Measurements from ENCODE around the gene BCDIN3D.

Gene BCDIN3D

DNA sequence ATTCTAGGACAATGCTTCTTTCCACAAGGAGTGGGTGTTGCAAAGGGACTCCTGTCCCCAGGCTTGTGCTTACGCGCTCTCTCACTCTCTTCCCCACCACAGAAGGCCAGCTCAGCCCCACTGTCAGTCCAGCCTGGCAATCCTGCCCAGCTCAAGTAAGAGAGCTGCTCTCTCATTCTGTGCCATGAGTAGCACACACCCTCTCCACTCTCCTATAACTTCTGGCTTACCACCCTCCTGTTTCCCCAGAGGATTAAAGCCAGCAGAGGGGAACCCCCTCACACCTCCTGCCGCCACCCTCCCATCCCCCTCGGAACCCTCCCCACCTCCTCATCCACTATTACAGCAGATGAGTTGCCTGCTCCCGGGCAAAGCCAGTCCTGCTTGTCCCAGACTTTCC lies 31.8 kb downstream of the BCDIN3D start:
- no peaks in the 10 kb centered on the region; the same call in 1 of the 2 replicates for H3K36me3 ChIP-seq
- H3K9me3 ChIP-seq, result no peaks in the 10 kb centered on the region
- no peaks in the 10 kb centered on the region for H3K27me3 ChIP-seq
- no peaks in the 10 kb centered on the region for H3K4me1 ChIP-seq
- TF ChIP-seq, protein P1, sequence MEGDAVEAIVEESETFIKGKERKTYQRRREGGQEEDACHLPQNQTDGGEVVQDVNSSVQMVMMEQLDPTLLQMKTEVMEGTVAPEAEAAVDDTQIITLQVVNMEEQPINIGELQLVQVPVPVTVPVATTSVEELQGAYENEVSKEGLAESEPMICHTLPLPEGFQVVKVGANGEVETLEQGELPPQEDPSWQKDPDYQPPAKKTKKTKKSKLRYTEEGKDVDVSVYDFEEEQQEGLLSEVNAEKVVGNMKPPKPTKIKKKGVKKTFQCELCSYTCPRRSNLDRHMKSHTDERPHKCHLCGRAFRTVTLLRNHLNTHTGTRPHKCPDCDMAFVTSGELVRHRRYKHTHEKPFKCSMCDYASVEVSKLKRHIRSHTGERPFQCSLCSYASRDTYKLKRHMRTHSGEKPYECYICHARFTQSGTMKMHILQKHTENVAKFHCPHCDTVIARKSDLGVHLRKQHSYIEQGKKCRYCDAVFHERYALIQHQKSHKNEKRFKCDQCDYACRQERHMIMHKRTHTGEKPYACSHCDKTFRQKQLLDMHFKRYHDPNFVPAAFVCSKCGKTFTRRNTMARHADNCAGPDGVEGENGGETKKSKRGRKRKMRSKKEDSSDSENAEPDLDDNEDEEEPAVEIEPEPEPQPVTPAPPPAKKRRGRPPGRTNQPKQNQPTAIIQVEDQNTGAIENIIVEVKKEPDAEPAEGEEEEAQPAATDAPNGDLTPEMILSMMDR (IDR thresholded peaks at IDR 0.05; ENCODE audit: low read depth, low read length), result no peak
- DNase-seq, result no peak
- no peak overlapping the region for H3K4me3 ChIP-seq (ENCODE audit: low read depth, low read length)

DNA sequence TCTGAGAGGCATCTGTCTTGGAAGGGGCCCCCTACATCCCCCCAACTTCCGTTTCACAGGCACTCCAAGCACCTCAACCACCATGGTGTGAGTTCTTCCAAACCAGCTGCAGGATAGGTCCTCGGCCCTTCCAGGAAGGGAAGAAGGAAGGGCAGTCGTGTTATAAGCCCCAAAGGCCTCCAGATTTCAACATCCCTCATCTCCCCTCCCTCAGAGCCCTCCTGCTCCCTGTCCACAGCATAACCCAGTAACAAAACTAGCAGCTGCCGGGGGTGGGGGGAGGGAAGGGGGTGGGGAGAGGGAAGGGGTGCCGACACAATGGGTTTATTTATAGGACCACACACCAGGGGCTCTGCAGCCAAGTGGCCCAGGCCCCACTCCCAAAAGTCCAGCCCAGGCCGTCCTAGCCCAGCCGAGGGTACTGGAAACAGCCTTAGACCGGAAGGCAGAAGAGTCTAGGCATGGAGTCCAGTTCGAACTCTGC lies 33.0 kb downstream of the BCDIN3D start:
- Histone ChIP-seq H3K4me1 (no peaks in the 10 kb centered on the region), H3K4me3 (ENCODE audit: low read depth, low read length) (no peak overlapping the region), H3K9me3 (no peaks in the 10 kb centered on the region), H3K27me3 (no peaks in the 10 kb centered on the region), H3K36me3 (peaks cover 1% of the 10 kb centered on the region; the same call in 1 of the 2 replicates)
- no peak for DNase-seq
- TF ChIP-seq, protein P1 (IDR thresholded peaks at IDR 0.05; ENCODE audit: low read depth, low read length), result no peak

DNA sequence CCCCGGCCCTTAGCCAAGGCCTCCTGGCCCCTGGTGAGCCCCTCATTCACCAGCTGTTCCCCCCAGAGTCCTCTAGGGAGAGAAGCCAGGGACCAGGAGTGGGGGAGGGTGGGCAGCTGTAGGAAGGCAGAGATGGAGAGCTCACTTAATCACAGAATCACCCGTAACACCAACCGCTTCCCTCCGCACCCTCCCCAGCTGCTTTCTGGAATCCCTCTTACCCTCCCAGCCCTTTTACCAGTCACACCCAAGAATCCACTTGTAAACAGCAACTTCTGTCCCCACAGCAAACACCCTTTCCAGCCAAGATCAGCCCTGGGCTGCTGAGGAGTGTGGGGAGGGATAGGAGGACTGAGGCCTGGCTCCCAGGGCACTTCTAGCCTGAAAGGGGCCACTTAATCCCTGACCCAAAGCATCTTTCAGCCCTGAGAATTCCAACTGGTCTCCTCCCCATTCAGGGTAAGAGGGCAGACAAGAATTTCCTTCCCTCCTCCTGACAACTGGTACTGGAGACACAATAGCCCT lies 33.5 kb downstream of the BCDIN3D start:
- Histone ChIP-seq H3K27me3 (no peaks in the 10 kb centered on the region), H3K36me3 (peaks cover 6% of the 10 kb centered on the region), H3K4me1 (no peaks in the 10 kb centered on the region), H3K9me3 (no peaks in the 10 kb centered on the region), H3K4me3 (ENCODE audit: low read depth, low read length) (no peak overlapping the region)
- TF ChIP-seq, protein P1 (IDR thresholded peaks at IDR 0.05; ENCODE audit: low read depth, low read length), result no peak
- DNase-seq, result no peak

DNA sequence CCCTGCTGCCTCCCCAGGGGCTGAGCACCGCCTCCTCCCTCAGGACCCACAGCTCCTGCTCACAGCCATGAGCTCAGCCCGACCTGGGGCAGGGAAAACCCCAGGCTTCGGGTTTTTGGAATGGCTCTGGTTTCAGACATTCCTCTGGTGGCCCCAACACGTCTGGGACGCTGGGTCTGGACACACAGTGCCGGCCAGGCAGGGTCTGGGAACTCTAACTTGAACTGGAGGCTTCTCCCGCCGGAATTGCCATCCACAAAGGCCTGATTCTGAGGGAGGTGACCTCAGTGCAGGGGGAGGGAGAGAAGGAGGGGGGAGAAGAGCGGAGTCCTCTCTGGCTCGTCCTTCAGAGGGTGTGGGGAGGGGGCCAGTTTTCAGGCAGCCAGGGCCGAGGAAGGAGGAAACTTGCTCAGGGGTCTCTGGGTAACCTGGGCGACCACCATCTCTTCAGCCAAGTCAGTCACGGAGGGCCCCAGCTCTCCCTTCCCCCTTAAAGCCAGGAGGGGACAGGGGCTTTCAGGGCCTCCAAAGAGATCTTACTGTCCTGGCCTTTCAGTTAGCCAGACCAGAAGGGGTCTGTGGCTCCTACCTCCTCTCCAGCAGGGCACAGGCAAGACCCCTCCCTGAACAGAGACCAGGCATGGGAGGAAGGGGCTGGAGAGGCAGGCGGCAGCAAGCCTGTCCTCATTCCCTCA lies 34.1 kb downstream of the BCDIN3D start:
- TF ChIP-seq, protein P1 (IDR thresholded peaks at IDR 0.05; ENCODE audit: low read depth, low read length), result no peak
- Histone ChIP-seq H3K9me3 (no peaks in the 10 kb centered on the region), H3K4me1 (no peaks in the 10 kb centered on the region), H3K27me3 (no peaks in the 10 kb centered on the region), H3K4me3 (ENCODE audit: low read depth, low read length) (no peak overlapping the region), H3K36me3 (peaks cover 7% of the 10 kb centered on the region)
- no peak for DNase-seq

DNA sequence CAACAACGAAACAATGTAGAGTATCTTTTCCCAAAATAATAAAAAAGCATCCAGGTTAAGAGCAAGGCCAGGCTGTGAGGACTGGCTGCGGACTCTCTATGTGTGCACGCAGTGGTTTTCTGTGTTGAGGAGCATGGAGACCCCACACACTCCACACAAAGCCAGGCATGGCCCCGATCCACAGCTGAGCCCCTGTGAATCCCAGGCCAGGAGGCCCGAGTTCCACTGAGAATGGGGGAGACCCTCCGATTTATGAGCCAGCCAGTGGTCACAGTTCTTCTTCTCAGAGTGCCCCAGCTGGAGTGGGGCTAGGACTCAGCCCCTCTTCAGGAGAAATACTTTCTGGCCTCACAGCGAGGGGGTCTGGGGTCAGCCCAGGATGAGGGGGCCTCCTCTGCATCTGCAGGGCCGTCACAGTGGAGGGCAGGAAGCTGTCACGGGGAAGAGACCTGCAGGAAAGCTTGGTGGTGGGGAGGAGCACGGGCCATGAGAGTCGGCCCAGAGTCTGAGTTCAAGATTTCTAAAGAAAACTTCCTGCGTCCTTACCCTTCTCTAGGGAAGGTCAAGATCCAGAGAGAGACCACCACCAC lies 34.8 kb downstream of the BCDIN3D start:
- TF ChIP-seq, protein P1 (IDR thresholded peaks at IDR 0.05; ENCODE audit: low read depth, low read length), result no peak
- H3K36me3 ChIP-seq, result peaks cover 8% of the 10 kb centered on the region
- no peak for DNase-seq
- no peak overlapping the region for H3K4me3 ChIP-seq (ENCODE audit: low read depth, low read length)
- no peaks in the 10 kb centered on the region for H3K4me1 ChIP-seq
- H3K9me3 ChIP-seq, result no peaks in the 10 kb centered on the region
- H3K27me3 ChIP-seq, result no peaks in the 10 kb centered on the region

DNA sequence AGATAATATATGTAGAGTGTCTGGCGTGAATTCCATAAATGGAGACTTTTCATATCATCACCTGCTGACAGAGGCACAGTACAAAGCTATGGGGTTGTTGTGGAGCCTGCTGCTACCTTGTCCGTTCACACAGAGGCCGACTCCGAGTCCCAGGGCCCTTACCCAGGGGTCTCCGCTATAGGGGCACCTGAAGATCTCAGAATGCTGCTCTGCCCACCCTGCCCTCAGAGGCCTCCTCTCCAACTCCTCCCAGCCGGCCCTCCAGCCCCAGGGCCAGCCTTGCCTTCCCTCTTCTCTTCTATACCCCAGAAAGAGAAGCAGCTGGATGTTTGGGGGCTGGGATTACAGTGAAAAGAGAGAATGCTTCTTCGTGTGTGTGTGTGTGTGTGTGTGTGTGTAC lies 36.0 kb downstream of the BCDIN3D start:
- Histone ChIP-seq H3K4me3 (ENCODE audit: low read depth, low read length) (no peak overlapping the region), H3K36me3 (peaks cover 15% of the 10 kb centered on the region), H3K9me3 (no peaks in the 10 kb centered on the region), H3K4me1 (no peaks in the 10 kb centered on the region), H3K27me3 (no peaks in the 10 kb centered on the region)
- no peak for DNase-seq
- TF ChIP-seq, protein P1 (IDR thresholded peaks at IDR 0.05; ENCODE audit: low read depth, low read length), result no peak

All from BE2C (cell line).